Kidney (tissue), 14 donors: ENCODE measurements around the gene ITPA. TPM values are rescaled to one million over a fixed set of nuclear protein-coding genes. Genes with fewer than 3 reads are reported as not detected.

Experiments
- DNase-seq, 5 donors: peaks; one replicate each; pipeline ENCODE4 v3.0.0-alpha.2; 2013 to 2020
- FAIRE-seq: peaks from 2 replicates; lab custom pipeline; 2012; peaks lifted over from hg19 to GRCh38; lab: Jason Lieb, UNC
- H3K27ac ChIP-seq, 2 donors: one replicate each; pipeline ENCODE4 v1.7.0; 2013; ENCODE audit warnings: low read depth in 2 of 2, low read length in 2 of 2, inconsistent platforms in 1 of 2
- H3K27me3 ChIP-seq: one replicate; pipeline ENCODE4 v1.7.1; 2013; ENCODE audit warnings: low read length, inconsistent platforms; ENCODE audit not compliant: control insufficient read depth, insufficient read depth
- H3K36me3 ChIP-seq, 3 donors: one replicate each; pipeline versions ENCODE4 v1.7.0 to v1.7.1; 2013; ENCODE audit warnings: low read length in 3 of 3, control low read depth in 1 of 3, inconsistent platforms in 1 of 3; ENCODE audit not compliant: insufficient read depth in 3 of 3, control insufficient read depth in 2 of 3
- H3K4me1 ChIP-seq, 3 donors: one replicate each; pipeline versions ENCODE4 v1.7.0 to v1.7.1; 2013; ENCODE audit warnings: low read length in 3 of 3, inconsistent platforms in 1 of 3, low read depth in 1 of 3; ENCODE audit not compliant: control insufficient read depth in 2 of 3, insufficient read depth in 2 of 3
- H3K4me3 ChIP-seq, 3 donors: one replicate each; pipeline versions ENCODE4 v1.7.0 to v1.8.1; 2013; ENCODE audit warnings: low read length in 3 of 3, control low read depth in 1 of 3, inconsistent platforms in 1 of 3
- H3K9ac ChIP-seq, 3 donors: one replicate each; pipeline versions ENCODE4 v1.7.0 to v1.7.1; 2013; ENCODE audit warnings: low read length in 3 of 3, control low read depth in 1 of 3, inconsistent platforms in 1 of 3
- H3K9me3 ChIP-seq, 3 donors: one replicate each; pipeline versions ENCODE4 v1.7.0 to v1.7.1; 2013; ENCODE audit warnings: low read length in 3 of 3, control low read depth in 1 of 3, inconsistent platforms in 1 of 3; ENCODE audit not compliant: control insufficient read depth in 2 of 3, insufficient read depth in 1 of 3
- intact Hi-C: fragments of 100-400 bp; cut with DNase I; formaldehyde crosslinking; loops from one replicate; pipeline ENCODE4 v1.11.1; 2022
- polyA plus RNA-seq: library from polyadenylated mRNA; stranded (reverse); fragments of 350-450 nt; fragmentation: Illumina TruSeq; extraction: RNeasy Lipid Tissue Mini Kit (QIAGEN cat#74804); gene quantifications from one replicate; pipeline ENCODE4 v1.2.3, GENCODE V29; 2014; ENCODE audit warnings: low read depth, low replicate concordance; ENCODE audit not compliant: insufficient read depth
- total RNA-seq: library from RNA; stranded (reverse); fragmentation: NEBNext Ultra II Directional; extraction: Animal tissue kit (Norgen Biotek cat#: 25700); gene quantifications from one replicate; pipeline ENCODE4 v1.2.1, GENCODE V29; 2021
- TF ChIP-seq, protein P1 (sequence below): IDR thresholded peaks from 3 replicates; pipeline ENCODE4 v1.5.1; 2012; ENCODE audit warnings: mild to moderate bottlenecking, moderate library complexity, borderline replicate concordance; ENCODE audit not compliant: insufficient read depth; ENCODE audit errors: extremely low read depth
- donor health status: control.
- donor health status: control.
- donor health status: control.
- donor health status: control.
- donor health status: control.
- donor health status: DM: yes; HTN: yes; CAD: no.
- donor health status: Normal renal cell carcinoma (clear cell type).

The ITPA gene
- total and polyA plus RNA-seq, 2 donors from 2014 or later: 59.7 to 81.1 TPM

DNA sequence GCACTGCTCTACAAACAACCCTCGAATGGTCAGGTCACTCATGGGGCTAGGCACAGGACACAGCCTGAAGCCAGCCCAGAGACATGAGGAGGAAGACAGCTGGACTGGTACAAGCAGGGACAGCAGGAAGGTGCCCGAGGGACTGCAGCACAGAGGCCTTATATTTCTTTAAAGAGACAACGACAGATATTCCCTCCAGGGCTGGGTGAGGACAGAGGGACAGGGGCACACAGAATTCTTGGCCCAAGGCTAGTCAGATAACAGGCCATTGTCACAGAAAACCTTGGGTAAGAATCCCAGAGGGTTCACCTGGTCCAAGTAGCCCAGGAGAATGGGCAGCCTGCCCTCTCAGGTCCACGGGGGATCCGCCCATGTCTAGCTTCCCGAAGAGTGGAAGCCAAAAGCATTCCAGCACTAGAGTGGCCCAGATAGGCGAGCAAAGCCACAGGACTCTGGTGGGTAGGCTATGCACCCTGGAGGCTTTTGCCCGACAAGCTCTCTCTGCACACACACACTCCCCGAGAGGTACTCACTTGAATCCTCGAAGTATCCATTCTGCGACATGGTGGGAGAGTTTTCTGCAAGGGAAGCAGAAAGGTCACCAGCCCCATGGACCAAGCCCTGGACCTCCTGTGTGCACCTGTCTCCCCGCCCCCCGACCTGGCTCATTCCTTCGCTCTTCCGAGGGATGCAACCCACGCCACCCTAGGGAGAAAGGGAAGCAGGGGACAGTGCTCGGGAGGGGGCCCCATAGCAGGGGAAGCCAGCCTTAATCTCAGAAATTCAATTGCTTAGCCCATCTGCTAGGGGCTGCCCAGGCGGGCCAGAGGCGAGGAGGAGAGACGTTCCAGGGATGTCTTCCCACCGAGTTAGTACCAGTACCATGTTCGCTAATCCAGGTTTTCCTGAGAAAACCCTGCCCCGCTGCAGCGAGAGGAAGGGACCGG, 28.0 kb downstream of the ITPA start:
- Histone ChIP-seq H3K27ac (no peak overlapping the region), H3K27me3 (peaks cover 16% of the 10 kb centered on the region), H3K4me3 (no peak overlapping the region), H3K36me3 (no peaks in the 10 kb centered on the region), H3K9ac (no peak overlapping the region), H3K4me1 (peaks cover 0 to 2% (median 0%) of the 10 kb centered on the region in 3 donors), H3K9me3 (no peaks in the 10 kb centered on the region)
- DNase-seq (no peak), FAIRE-seq (no peak)
- TF ChIP-seq, protein P1, sequence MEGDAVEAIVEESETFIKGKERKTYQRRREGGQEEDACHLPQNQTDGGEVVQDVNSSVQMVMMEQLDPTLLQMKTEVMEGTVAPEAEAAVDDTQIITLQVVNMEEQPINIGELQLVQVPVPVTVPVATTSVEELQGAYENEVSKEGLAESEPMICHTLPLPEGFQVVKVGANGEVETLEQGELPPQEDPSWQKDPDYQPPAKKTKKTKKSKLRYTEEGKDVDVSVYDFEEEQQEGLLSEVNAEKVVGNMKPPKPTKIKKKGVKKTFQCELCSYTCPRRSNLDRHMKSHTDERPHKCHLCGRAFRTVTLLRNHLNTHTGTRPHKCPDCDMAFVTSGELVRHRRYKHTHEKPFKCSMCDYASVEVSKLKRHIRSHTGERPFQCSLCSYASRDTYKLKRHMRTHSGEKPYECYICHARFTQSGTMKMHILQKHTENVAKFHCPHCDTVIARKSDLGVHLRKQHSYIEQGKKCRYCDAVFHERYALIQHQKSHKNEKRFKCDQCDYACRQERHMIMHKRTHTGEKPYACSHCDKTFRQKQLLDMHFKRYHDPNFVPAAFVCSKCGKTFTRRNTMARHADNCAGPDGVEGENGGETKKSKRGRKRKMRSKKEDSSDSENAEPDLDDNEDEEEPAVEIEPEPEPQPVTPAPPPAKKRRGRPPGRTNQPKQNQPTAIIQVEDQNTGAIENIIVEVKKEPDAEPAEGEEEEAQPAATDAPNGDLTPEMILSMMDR: no peak
- intact Hi-C loops: no loop called here

DNA sequence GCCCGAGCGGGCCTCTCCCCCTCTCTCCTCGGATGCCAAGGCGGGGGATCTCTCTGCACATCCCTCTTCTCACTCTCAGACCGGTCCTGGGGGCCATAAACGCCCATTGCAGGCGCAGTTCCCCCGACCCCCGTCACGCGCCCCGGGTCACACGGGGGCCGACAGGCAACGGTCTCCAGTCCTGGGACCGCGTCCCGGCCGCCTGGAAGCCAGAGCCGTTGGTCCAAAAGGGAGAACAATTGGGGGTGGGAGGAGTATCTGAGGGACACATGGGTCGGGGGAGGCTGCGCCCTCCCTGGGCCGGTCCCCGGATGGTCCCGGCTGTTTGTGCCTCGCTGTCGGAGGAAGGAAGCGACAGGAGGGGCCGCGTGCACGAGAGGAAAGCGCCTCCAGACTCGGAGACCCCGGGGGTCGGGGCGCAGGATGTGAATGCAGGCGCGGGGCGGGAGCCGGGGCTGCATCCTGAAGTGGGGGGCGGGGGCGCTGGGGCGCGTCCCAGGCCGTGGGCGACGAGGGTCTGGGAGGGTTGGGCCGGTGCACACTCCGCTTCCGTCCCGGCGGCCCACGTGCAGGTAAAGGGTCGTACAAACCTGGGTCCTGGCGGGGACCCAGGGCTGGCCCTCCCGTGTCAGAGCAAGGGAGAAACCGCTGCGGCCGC, 28.8 kb downstream of the ITPA start:
- no peak for FAIRE-seq
- TF ChIP-seq, protein P1: no peak
- Histone ChIP-seq H3K9me3 (no peaks in the 10 kb centered on the region), H3K9ac (no peak overlapping the region), H3K4me3 (peak overlapping the region in 1 of 3 donors; percentile 57), H3K36me3 (no peaks in the 10 kb centered on the region), H3K27me3 (peaks cover 16% of the 10 kb centered on the region), H3K4me1 (peaks cover 0 to 2% (median 0%) of the 10 kb centered on the region in 3 donors), H3K27ac (no peak overlapping the region)
- peak in 2 of 5 donors; percentile 29 to 75 for DNase-seq
- intact Hi-C loops: no loop called here

DNA sequence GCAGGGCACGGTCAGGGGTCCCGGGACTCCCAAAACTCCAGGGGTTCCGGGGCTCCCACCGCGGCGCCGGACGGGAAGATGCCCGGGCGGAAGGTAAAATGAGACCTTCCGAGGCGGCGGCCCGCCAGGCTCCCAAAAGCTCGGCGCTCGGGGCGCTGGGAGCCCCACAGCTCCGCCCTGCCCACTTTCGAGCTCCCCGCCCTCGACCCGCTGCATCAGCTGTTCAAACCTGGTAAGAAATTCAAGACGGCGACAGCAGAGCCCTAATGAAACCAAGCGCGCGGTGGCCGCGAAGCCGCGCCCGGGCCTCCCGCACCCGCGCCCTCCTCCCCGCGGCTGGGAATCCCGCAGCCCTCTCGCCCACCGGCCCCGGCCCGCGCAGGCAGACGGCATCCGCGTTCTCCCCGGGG, 29.3 kb downstream of the ITPA start:
- no peak overlapping the region for H3K27ac ChIP-seq
- H3K9me3 ChIP-seq: no peaks in the 10 kb centered on the region
- peaks cover 0 to 2% (median 0%) of the 10 kb centered on the region in 3 donors for H3K4me1 ChIP-seq
- intact Hi-C loops: no loop called here
- peak overlapping the region in 1 of 3 donors; percentile 57 for H3K4me3 ChIP-seq
- FAIRE-seq: no peak
- peaks cover 16% of the 10 kb centered on the region for H3K27me3 ChIP-seq
- DNase-seq: peak in 3 of 5 donors; percentile 48 to 79 (median 63)
- no peak overlapping the region for H3K9ac ChIP-seq
- H3K36me3 ChIP-seq: no peaks in the 10 kb centered on the region
- TF ChIP-seq, protein P1: no peak
